Stimulated activated CD8-positive, alpha-beta memory T cell treated with anti-CD3 and anti-CD28 coated beads, Interleukin-4, amount 100 ng/mL, for 48 hours (primary cell): ENCODE results near the gene NEFH.
"Not testable (repeated sequence)": the region's sequence is repeated elsewhere in the genome, so short reads cannot be mapped to it uniquely, and the experiment has no call there.

Experiments
- DNase-seq: peaks from one replicate; pipeline ENCODE4 v3.0.0-alpha.2; 2020

Gene NEFH

GRCh38 chr22:29479417-29480261 is at the start of gene NEFH:
NEFH (plus strand) TSS chr22:29480218; CDS start chr22:29480263, 45 bp downstream.
- DNase-seq = no peak

DNA sequence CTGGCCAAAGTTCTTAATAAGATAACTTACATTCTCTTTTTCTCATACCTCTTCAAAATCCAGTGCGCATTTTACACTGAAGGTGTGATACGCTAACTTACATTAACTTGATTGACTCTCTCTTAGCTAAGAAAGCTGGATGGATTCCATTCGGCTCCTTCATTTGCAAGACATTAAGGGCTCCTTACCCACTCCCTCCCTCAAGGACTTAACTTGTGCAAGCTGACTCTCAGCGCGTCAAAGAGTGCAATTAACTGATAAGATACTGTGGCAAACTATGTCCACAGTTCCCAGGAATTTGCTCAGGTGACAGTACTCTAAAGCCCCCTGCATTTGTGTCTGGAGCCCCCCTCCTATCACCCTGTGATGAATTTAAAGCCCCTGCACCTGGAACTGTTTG is 48.0 kb upstream of the NEFH start:
- DNase-seq = no peak

GRCh38 chr22:29433856-29434255 is 46.2 kb upstream of the NEFH start:
- no peak for DNase-seq

DNA sequence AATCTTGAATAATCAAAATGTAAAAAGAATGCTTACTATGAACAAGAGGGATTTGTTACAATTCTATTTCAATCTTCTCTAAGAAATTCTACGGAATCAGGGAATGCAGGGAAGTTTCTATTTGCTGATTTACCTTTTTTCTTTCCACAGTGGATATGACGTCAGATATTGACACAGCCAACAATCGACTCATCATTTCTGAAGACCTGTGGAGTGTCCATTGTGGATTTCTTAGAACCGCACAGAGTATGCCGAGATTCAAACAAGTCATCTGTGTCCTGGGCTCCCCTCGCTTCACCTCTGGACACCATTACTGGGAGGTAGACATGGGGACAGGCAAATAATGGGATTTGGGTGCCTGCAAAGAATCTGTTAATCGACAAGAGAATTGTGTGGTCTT is 45.7 kb upstream of the NEFH start:
- no peak for DNase-seq

- no peak for DNase-seq
Measured at GRCh38 chr22:29435236-29436136, 44.5 kb upstream of the NEFH start.

GRCh38 chr22:29438283-29438682 is 41.7 kb upstream of the NEFH start, which contains the start of gene RFPL1:
RFPL1 (plus strand) TSS chr22:29438583.
- not testable (repeated sequence) for DNase-seq

DNA sequence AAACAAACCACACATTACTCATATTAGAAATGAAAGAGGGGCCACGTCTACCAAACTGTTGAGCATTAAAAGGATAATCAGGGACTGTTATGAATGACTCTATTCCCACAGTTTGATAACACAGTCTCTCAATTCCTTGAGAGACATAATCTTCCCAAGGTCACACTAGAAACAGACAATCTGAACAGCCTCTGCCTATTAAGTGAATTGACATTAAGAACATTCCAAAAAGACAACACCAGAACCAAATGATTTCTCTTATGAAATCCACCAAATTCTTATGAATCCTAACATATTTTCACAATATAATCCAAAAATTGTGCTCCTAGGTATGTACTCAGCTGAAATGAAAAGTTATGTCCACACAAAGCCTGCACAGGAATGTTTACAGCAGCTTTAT is 37.0 kb upstream of the NEFH start:
- DNase-seq = no peak

DNA sequence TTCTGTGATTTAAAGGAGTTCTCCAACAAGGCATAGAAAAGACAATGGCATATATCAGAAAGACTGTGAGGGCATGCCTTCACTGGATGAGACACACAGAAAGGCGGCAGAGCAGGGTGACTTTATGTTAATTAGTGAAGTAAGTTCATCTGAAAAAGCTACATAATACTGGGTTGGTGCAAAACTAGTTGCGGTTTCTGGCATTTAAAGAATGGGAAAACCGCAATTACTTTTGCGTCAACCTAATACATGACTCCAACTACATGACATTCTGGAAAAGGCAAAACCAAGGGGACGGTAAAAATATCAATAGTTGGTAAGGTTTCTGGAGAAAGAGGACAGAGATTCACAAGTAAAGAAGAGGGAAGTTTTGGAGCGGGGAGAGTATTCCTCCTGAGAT is 36.6 kb upstream of the NEFH start:
- no peak for DNase-seq

DNA sequence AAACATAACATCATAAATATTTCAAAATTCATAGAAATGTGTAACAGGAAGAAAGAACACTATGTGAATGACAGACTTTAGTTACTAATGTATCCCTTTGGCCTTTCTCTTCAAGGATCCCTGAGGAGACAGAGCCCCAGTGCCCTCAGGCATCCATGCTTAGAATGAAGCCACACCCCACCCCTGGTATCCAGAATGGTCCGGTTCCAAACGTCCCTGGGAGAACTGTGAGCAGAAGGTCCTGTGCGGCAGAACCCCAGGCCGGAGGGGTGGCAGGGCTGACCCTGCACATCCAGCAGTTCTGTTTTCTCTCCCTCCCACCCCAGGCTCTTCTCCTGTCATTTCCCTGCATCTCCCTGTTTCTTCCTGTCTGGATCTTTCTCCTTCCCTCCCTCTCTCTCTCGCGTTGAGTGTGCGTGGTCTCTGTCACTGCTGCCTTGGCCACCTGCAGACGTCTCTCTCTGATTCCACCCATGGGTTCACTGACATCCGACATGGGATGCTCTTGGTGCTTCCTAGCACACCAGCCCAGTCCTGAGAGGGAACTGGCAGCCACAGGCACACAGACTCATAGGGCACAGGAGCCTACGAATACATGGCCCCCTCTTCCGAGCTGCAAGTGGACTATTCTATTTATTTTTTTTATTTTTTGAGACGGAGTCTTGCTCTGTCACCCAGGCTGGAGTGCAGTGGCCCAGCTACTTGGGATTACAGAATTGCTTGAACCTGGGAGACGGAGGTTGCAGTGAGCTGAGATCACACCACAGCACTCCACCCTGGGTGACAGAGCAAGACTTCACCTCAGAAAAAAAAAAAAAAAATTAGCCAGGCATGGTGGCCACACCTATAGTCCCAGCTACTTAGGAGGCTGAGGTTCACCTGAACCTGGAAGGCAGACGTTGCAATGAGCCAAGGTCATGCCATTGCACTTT is 35.9 kb upstream of the NEFH start:
- no peak for DNase-seq

DNA sequence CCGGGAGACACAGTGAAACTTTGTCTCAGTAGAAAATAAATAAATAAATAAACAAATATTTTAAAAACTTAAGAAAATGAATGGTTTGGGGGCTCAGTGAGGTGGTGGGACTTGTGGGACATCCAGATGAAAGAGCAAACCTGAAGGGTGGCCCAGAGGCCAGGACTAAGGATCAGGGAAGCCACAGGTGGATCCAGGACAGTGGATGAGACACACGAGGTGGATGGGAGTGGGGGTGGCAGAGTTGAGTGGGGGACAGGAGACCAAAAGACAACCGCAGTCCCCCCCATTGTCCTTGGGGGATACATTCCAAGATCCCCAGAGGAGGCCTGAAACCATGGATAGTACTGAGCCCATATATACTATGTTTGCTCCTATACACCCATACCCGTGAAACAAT is 34.5 kb upstream of the NEFH start:
- no peak for DNase-seq

GRCh38 chr22:29447906-29448305 is 32.1 kb upstream of the NEFH start:
- no peak for DNase-seq

- DNase-seq = no peak
Measured at GRCh38 chr22:29449296-29449875, 30.6 kb upstream of the NEFH start.

- DNase-seq = no peak
Measured at GRCh38 chr22:29450222-29450621, 29.8 kb upstream of the NEFH start.

DNA sequence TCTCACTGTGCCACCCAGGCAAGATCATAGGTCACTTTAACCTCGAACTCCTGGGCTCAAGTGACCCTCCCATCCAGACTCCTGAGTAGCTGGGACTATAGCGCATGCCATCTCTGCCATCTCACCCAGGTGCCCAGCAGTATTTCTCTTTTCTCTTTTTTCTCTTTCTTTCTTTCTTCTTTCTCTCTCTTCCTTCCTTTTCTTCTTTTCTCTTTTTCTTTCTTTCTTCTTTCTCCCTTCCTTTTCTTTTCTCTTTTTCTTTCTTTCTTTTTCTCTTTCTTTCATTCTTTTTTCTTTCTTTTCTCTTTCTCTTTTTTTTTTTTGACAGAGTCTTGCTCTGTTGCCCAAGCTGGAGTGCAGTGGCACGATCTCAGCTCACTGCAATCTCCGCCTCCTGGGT is 28.2 kb upstream of the NEFH start:
- no peak for DNase-seq

DNA sequence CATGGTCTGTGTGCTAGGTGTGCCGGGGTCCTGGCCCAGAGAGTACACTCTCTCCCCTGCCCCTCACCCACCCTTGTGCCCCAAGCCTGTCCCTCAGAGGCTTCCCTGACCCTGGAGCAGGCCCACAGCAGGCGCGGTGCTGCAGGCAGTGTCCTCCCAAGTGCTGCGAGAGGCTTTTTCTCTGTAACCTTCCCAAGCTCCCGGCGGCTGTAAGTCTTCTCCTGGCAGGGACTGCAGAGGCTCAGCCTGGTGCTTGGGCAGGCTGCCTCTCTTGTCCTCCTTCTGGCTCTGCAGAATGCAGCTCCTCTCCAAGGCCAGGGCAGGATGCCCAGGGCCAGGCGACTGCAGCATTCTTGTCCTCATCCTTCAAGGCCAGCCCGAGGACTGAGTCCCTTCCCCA is 25.7 kb upstream of the NEFH start:
- no peak for DNase-seq

DNA sequence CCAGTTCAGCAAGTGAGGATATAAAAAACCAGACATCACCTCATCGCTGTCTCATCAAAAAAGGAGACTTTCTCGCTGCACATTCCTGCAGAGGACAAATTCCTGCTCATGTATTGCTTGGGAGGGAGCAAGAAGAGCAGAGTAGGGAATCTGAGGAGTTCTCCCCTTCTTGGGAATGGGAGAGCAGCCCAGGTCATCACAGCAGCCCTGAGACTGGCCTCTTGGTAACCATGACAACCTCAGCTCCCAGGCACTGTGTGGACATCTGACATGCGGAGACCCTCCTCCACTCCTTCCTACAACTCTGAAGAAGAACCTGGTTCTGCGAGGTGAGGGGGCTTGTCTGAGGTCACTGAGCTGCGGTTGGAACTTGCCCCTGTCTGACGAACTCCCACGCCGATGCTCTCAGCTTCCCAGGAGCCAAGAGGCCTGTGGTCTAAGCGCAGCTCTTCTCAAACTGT is 23.8 kb upstream of the NEFH start:
- no peak for DNase-seq

- peak; percentile 39 for DNase-seq
Measured at GRCh38 chr22:29457730-29458129, 22.3 kb upstream of the NEFH start.

GRCh38 chr22:29458551-29458950 is 21.5 kb upstream of the NEFH start:
- no peak for DNase-seq

DNA sequence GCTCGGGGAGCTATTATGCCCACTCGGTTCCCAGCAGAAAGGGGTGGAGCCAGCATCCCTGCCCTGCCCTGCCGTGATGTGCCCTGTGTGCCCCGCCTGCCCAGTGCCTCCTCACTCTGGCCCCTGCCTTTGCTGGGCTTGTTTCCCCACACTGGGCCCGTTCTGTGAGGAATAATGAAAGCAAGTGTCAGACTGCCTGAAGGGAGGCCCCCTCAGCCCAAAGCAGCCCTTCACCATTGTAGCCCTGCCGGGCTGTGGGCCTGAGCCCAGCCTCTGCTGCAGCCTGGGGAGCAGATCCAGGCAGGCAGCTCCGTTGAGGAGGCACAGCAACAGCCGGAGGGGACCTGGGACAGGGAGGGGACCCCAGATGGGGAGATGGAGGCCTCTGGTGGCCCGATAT is 20.2 kb upstream of the NEFH start:
- no peak for DNase-seq

GRCh38 chr22:29461263-29461662 is 18.8 kb upstream of the NEFH start:
- no peak for DNase-seq

DNA sequence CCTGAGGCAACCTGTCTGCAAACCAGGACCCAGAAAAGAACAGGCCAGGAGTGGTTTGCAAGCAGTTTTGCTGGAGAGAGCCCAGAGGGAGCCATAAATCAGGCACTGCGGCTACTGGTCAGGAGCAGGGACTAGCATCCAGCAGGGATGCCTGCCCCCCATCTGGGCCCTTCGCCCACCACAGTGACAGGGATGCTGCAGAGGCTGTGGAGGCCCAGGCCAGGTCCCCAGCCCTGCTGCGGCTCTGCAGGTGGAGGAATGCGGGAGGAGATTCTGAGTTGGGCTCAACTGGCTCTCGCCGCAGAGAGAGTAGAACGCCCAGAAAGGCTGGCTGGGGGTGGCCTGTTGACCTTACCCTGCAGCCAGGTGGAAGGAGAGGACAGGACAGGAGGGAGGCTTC is 16.4 kb upstream of the NEFH start:
- DNase-seq = no peak

GRCh38 chr22:29464581-29464980 is 15.4 kb upstream of the NEFH start:
- no peak for DNase-seq
